ENCODE measurements around the gene MTMR3. TPM values are rescaled to one million over a fixed set of nuclear protein-coding genes. Genes with fewer than 3 reads are reported as not detected.

Gene MTMR3
- total RNA-seq, 1 experiment from 2014 or later = 27.0 TPM

GRCh38 chr22:29998627-29999384 is 115.8 kb downstream of the MTMR3 start:
- Histone ChIP-seq H3K4me3 (replicated peaks in 1 of 2; ENCODE audit: low read depth in 1 of 2, low read length in 2 of 2) (no peak overlapping the region), H3K9ac (ENCODE audit: low read length) (no peak overlapping the region), H3K4me2 (ENCODE audit: low read length) (no peak overlapping the region), H3K4me1 (ENCODE audit: control insufficient read depth in 1 of 2, insufficient read depth in 2 of 2, low read length in 2 of 2) (peaks cover 0 to 13% of the 10 kb centered on the region in 2 experiments; a peak in 2 of 4 replicates), H3K9me3 (ENCODE audit: control insufficient read depth in 1 of 2, insufficient read depth in 1 of 2, low read depth in 1 of 2, low read length in 2 of 2) (no peaks in the 10 kb centered on the region), H3K79me2 (ENCODE audit: insufficient read depth, low read length) (no peaks in the 10 kb centered on the region), H3K9me2 (ENCODE audit: insufficient read depth) (no peaks in the 10 kb centered on the region), H2AFZ (ENCODE audit: low read depth, low read length, poor library complexity, severe bottlenecking) (no peak overlapping the region), H4K20me1 (ENCODE audit: insufficient read depth) (no peaks in the 10 kb centered on the region), H3K27ac (ENCODE audit: low read depth, low read length) (no peak overlapping the region), H3K27me3 (ENCODE audit: insufficient read depth, low read length) (no peaks in the 10 kb centered on the region), H3K36me3 (ENCODE audit: control insufficient read depth in 1 of 2, insufficient read depth in 2 of 2, low read length in 2 of 2) (peaks cover 0 to 4% of the 10 kb centered on the region in 2 experiments; a peak in 1 of 4 replicates)
- DNase-seq (ENCODE audit: low read depth, low spot score) (no peak), ATAC-seq (0 out of 2 replicates have a peak, but pooled peaks have one; percentile 46)
- intact Hi-C loops (cut with micrococcal nuclease) = no loop called here
- TF ChIP-seq CTCF (IDR thresholded peaks at IDR 0.05 in 2 of 3, conservative IDR thresholded peaks at IDR 0.05 in 1 of 3; ENCODE audit: borderline replicate concordance in 1 of 3, insufficient read depth in 1 of 3, low read depth in 2 of 3, low read length in 2 of 3) (peak in 2 of 3 experiments; percentile 37 to 44; a peak in 4 of 6 replicates), SP1 (IDR thresholded peaks at IDR 0.05; ENCODE audit: low read depth) (no peak), EZH2phosphoT487 (IDR thresholded peaks at IDR 0.05; ENCODE audit: borderline replicate concordance) (no peak), YY1 (IDR thresholded peaks at IDR 0.05; ENCODE audit: extremely low read depth, insufficient replicate concordance, low read depth, low read length) (no peak), RAD21 (IDR thresholded peaks at IDR 0.05; ENCODE audit: low read depth) (0 out of 2 replicates have a peak, but pooled peaks have one; percentile 14), TCF7L2 (IDR thresholded peaks at IDR 0.05; ENCODE audit: borderline replicate concordance, extremely low read depth, insufficient read depth, insufficient read length) (no peak), ZBTB33 (IDR thresholded peaks at IDR 0.05; ENCODE audit: extremely low read depth, insufficient replicate concordance, low read length) (no peak), FOSL1 (IDR thresholded peaks at IDR 0.05; ENCODE audit: low read depth) (no peak), POLR2A (IDR thresholded peaks at IDR 0.05; ENCODE audit: borderline replicate concordance, extremely low read depth, insufficient read depth, insufficient read length) (no peak), ZFX (IDR thresholded peaks at IDR 0.05) (no peak), SRF (IDR thresholded peaks at IDR 0.05; ENCODE audit: low read depth) (no peak), EZH2 (IDR thresholded peaks at IDR 0.05) (no peak), REST (IDR thresholded peaks at IDR 0.05; ENCODE audit: low read depth) (no peak), SIN3A (IDR thresholded peaks at IDR 0.05; ENCODE audit: low read depth) (no peak)
- RAD21 ChIA-PET (ENCODE audit: low non-redundant PET in 1 of 2, low total read pairs in 2 of 2, uncharacterized antibody in 2 of 2, unreplicated experiment in 2 of 2) = no interaction called here
- POLR2A ChIA-PET = no interaction called here
- no TSS peak for BruUV-seq (replicated peaks)
- CTCF ChIA-PET = no interaction called here

Data from HCT116 (cell line).